Mesenchymal stem cell (in vitro differentiated cells and primary cell): ENCODE results near the gene MSH3.

Experiments used
- DNase-seq: peaks from one replicate; pipeline ENCODE4 v3.0.0-alpha.2; 2013
- H2AFZ ChIP-seq: one replicate; pipeline ENCODE4 v1.6.1; 2013; ENCODE audit warnings: low read depth, mild to moderate bottlenecking, control low read depth, inconsistent platforms, low read length, moderate library complexity
- H2AK5ac ChIP-seq: 2 replicates; pipeline ENCODE4 v1.6.1; 2013; ENCODE audit warnings: low read length, moderate library complexity, mild to moderate bottlenecking, inconsistent platforms; ENCODE audit not compliant: severe bottlenecking
- H2BK120ac ChIP-seq: one replicate; pipeline ENCODE4 v1.6.1; 2013; ENCODE audit warnings: low read depth, mild to moderate bottlenecking, inconsistent platforms, low read length, moderate library complexity
- H2BK12ac ChIP-seq, 2 experiments: one replicate each; pipeline ENCODE4 v1.6.1; 2013; ENCODE audit warnings: inconsistent platforms in 2 of 2, low read length in 2 of 2, mild to moderate bottlenecking in 2 of 2, moderate library complexity in 2 of 2, control low read depth in 1 of 2
- H2BK15ac ChIP-seq: one replicate; pipeline ENCODE4 v1.6.1; 2013; ENCODE audit warnings: mild to moderate bottlenecking, low read depth, inconsistent platforms; ENCODE audit not compliant: poor library complexity, severe bottlenecking
- H2BK5ac ChIP-seq: 2 replicates; pipeline ENCODE4 v1.6.1; 2013; ENCODE audit warnings: low read depth, mild to moderate bottlenecking, low read length, control low read depth, inconsistent platforms; ENCODE audit not compliant: poor library complexity, severe bottlenecking
- H3K14ac ChIP-seq, 2 experiments: one replicate each; pipeline ENCODE4 v1.6.1; 2013; ENCODE audit warnings: inconsistent platforms in 2 of 2, low read length in 2 of 2, control low read depth in 1 of 2, mild to moderate bottlenecking in 1 of 2, moderate library complexity in 1 of 2
- H3K18ac ChIP-seq, 2 experiments: one replicate each; pipeline ENCODE4 v1.6.1; 2013; ENCODE audit warnings: inconsistent platforms in 2 of 2, low read length in 2 of 2, control low read depth in 1 of 2, low read depth in 1 of 2, mild to moderate bottlenecking in 1 of 2
- H3K23ac ChIP-seq, 2 experiments: one replicate each; pipeline ENCODE4 v1.6.1; 2013; ENCODE audit warnings: inconsistent platforms in 2 of 2, low read length in 2 of 2, mild to moderate bottlenecking in 2 of 2, moderate library complexity in 2 of 2, control low read depth in 1 of 2
- H3K27ac ChIP-seq: 2 replicates; pipeline ENCODE4 v1.5.1; 2013; ENCODE audit warnings: mild to moderate bottlenecking, moderate library complexity, low read length, control low read depth, inconsistent platforms; ENCODE audit not compliant: poor library complexity, severe bottlenecking
- H3K27me3 ChIP-seq, 2 experiments: 2 replicates each; pipeline versions ENCODE4 v1.6.1 to v1.7.0; 2013; ENCODE audit warnings: low read length in 2 of 2, mild to moderate bottlenecking in 2 of 2, moderate library complexity in 2 of 2, control low read depth in 1 of 2, inconsistent platforms in 1 of 2; ENCODE audit not compliant: control insufficient read depth in 1 of 2, insufficient read depth in 1 of 2
- H3K36me3 ChIP-seq, 2 experiments: 2 replicates each; pipeline versions ENCODE4 v1.6.1 to v1.7.0; 2013; ENCODE audit warnings: low read length in 2 of 2, control low read depth in 1 of 2, inconsistent platforms in 1 of 2, low read depth in 1 of 2, mild to moderate bottlenecking in 1 of 2; ENCODE audit not compliant: insufficient read depth in 2 of 2, control insufficient read depth in 1 of 2
- H3K4ac ChIP-seq, 2 experiments: one replicate each; pipeline ENCODE4 v1.6.1; 2013; ENCODE audit warnings: inconsistent platforms in 2 of 2, low read length in 2 of 2, mild to moderate bottlenecking in 2 of 2, moderate library complexity in 2 of 2, control low read depth in 1 of 2, low read depth in 1 of 2
- H3K4me1 ChIP-seq: 2 replicates; pipeline ENCODE4 v1.6.1; 2013; ENCODE audit warnings: low read depth, low read length, control low read depth; ENCODE audit not compliant: control insufficient read depth, insufficient read depth
- H3K4me2 ChIP-seq: 2 replicates; pipeline ENCODE4 v1.6.1; 2013; ENCODE audit warnings: low read length, mild to moderate bottlenecking, inconsistent platforms; ENCODE audit not compliant: poor library complexity, severe bottlenecking
- H3K4me3 ChIP-seq, 2 experiments: 2 replicates each; pipeline versions ENCODE4 v1.5.1 to v1.7.0; 2013; ENCODE audit warnings: low read length in 2 of 2, mild to moderate bottlenecking in 2 of 2, control low read depth in 1 of 2, low read depth in 1 of 2; ENCODE audit not compliant: insufficient read depth in 1 of 2
- H3K79me1 ChIP-seq: replicated peaks from 2 replicates; pipeline ENCODE4 v1.6.1; 2013; ENCODE audit warnings: mild to moderate bottlenecking, control low read depth, low read length, inconsistent platforms; ENCODE audit not compliant: poor library complexity, severe bottlenecking
- H3K9ac ChIP-seq: 2 replicates; pipeline ENCODE4 v1.7.0; 2013; ENCODE audit warnings: mild to moderate bottlenecking, low read length, moderate library complexity
- H3K9me3 ChIP-seq: 2 replicates; pipeline ENCODE4 v1.7.0; 2013; ENCODE audit warnings: mild to moderate bottlenecking, low read length; ENCODE audit not compliant: control insufficient read depth
- H4K8ac ChIP-seq: one replicate; pipeline ENCODE4 v1.6.1; 2013; ENCODE audit warnings: inconsistent platforms, mild to moderate bottlenecking, low read length, moderate library complexity
- H4K91ac ChIP-seq: one replicate; pipeline ENCODE4 v1.6.1; 2013; ENCODE audit warnings: mild to moderate bottlenecking, low read length, inconsistent platforms
- WGBS: methylation state at CpG from one replicate; pipeline ENCODE4 v1.1.7; 2013; ENCODE audit warnings: mixed read lengths; 5-methylcytosine and 5-hydroxymethylcytosine counted together

The MSH3 gene

GRCh38 chr5:80654054-80654390, 430 bp upstream of the MSH3 start:
- Histone ChIP-seq H3K27ac (no peak overlapping the region), H2BK15ac (no peak overlapping the region), H3K4me3 (peak overlapping the region; percentile 77 to 90), H2BK12ac (no peak overlapping the region), H3K4ac (no peak overlapping the region), H3K9me3 (no peaks in the 10 kb centered on the region), H2AK5ac (no peak overlapping the region), H3K4me1 (peaks cover 4% of the 10 kb centered on the region), H2AFZ (no peak overlapping the region), H3K36me3 (peaks cover 3 to 25% of the 10 kb centered on the region in 2 experiments), H2BK120ac (no peak overlapping the region), H3K23ac (peak overlapping the region in 1 of 2 experiments; percentile 98), H4K91ac (no peak overlapping the region), H4K8ac (peak overlapping the region; percentile 37), H2BK5ac (no peak overlapping the region), H3K18ac (no peak overlapping the region), H3K4me2 (peak overlapping the region; percentile 98), H3K79me1 (peaks cover 15% of the 10 kb centered on the region), H3K9ac (peak overlapping the region; percentile 85), H3K27me3 (no peaks in the 10 kb centered on the region), H3K14ac (peak overlapping the region in 1 of 2 experiments; percentile 65)
- 0% methylated on average over 22 of the region's 24 CpGs for WGBS
- DNase-seq = no peak

GRCh38 chr5:80655231-80655774, 851 bp downstream of the MSH3 start:
- no peaks in the 10 kb centered on the region for H3K27me3 ChIP-seq
- H3K36me3 ChIP-seq = peaks cover 3 to 31% of the 10 kb centered on the region in 2 experiments
- no peak overlapping the region for H3K23ac ChIP-seq
- H2AK5ac ChIP-seq = no peak overlapping the region
- no peak overlapping the region for H2AFZ ChIP-seq
- H3K79me1 ChIP-seq = peaks cover 17% of the 10 kb centered on the region
- no peak overlapping the region for H3K18ac ChIP-seq
- no peak overlapping the region for H3K14ac ChIP-seq
- WGBS = 8% methylated on average over 5 of the region's 7 CpGs
- no peak overlapping the region for H3K4ac ChIP-seq
- peak overlapping the region; percentile 86 for H3K4me2 ChIP-seq
- peak overlapping the region; percentile 38 for H3K27ac ChIP-seq
- no peak overlapping the region for H2BK5ac ChIP-seq
- H3K4me3 ChIP-seq = peak overlapping the region; percentile 44 to 90
- peak; percentile 44 for DNase-seq
- H3K9me3 ChIP-seq = no peaks in the 10 kb centered on the region
- H4K91ac ChIP-seq = no peak overlapping the region
- H3K9ac ChIP-seq = peak overlapping the region; percentile 91
- no peak overlapping the region for H2BK120ac ChIP-seq
- H4K8ac ChIP-seq = no peak overlapping the region
- no peak overlapping the region for H2BK15ac ChIP-seq
- no peak overlapping the region for H2BK12ac ChIP-seq
- H3K4me1 ChIP-seq = peaks cover 4% of the 10 kb centered on the region

GRCh38 chr5:80656425-80656824, 2.0 kb downstream of the MSH3 start:
- Histone ChIP-seq H3K4me1 (peaks cover 4% of the 10 kb centered on the region), H2BK15ac (no peak overlapping the region), H3K4me2 (no peak overlapping the region), H3K27ac (no peak overlapping the region), H3K4me3 (peak overlapping the region in 1 of 2 experiments; percentile 90), H3K14ac (no peak overlapping the region), H3K27me3 (no peaks in the 10 kb centered on the region), H2AFZ (no peak overlapping the region), H3K79me1 (peaks cover 19% of the 10 kb centered on the region), H2BK12ac (no peak overlapping the region), H3K36me3 (peaks cover 6 to 38% of the 10 kb centered on the region in 2 experiments), H3K23ac (no peak overlapping the region), H3K18ac (no peak overlapping the region), H2BK5ac (no peak overlapping the region), H2BK120ac (no peak overlapping the region), H3K9me3 (no peaks in the 10 kb centered on the region), H3K9ac (peak overlapping the region; percentile 91), H4K8ac (no peak overlapping the region), H4K91ac (no peak overlapping the region), H3K4ac (no peak overlapping the region), H2AK5ac (no peak overlapping the region)
- WGBS = 33% methylated on average over 1 of the region's 1 CpG
- peak; percentile 21 for DNase-seq

- H2BK120ac ChIP-seq = no peak overlapping the region
- H3K4me3 ChIP-seq = no peak overlapping the region
- no peak overlapping the region for H2AFZ ChIP-seq
- H3K9me3 ChIP-seq = no peaks in the 10 kb centered on the region
- H3K4ac ChIP-seq = no peak overlapping the region
- no peak overlapping the region for H3K18ac ChIP-seq
- no peak overlapping the region for H3K4me2 ChIP-seq
- peaks cover under 1% of the 10 kb centered on the region for H3K4me1 ChIP-seq
- peak; percentile 20 for DNase-seq
- H4K91ac ChIP-seq = no peak overlapping the region
- no peaks in the 10 kb centered on the region for H3K27me3 ChIP-seq
- H3K27ac ChIP-seq = no peak overlapping the region
- no peak overlapping the region for H2BK12ac ChIP-seq
- peaks cover 23% of the 10 kb centered on the region for H3K79me1 ChIP-seq
- no peak overlapping the region for H3K14ac ChIP-seq
- H3K9ac ChIP-seq = no peak overlapping the region
- 76% methylated on average over 3 of the region's 5 CpGs for WGBS
- H3K23ac ChIP-seq = no peak overlapping the region
- H4K8ac ChIP-seq = no peak overlapping the region
- H2AK5ac ChIP-seq = no peak overlapping the region
- H2BK5ac ChIP-seq = no peak overlapping the region
- H2BK15ac ChIP-seq = no peak overlapping the region
- peaks cover 6 to 51% of the 10 kb centered on the region in 2 experiments for H3K36me3 ChIP-seq
These were observed 4.7 kb downstream of the MSH3 start for GRCh38 chr5:80659106-80659505.
